ENCODE results near the gene NFATC1. TPM values are rescaled to one million over a fixed set of nuclear protein-coding genes. Genes with fewer than 3 reads are reported as not detected.

Gene NFATC1
- total RNA-seq, 2 donors from 2014 or later: 19.0 to 20.2 TPM

DNA sequence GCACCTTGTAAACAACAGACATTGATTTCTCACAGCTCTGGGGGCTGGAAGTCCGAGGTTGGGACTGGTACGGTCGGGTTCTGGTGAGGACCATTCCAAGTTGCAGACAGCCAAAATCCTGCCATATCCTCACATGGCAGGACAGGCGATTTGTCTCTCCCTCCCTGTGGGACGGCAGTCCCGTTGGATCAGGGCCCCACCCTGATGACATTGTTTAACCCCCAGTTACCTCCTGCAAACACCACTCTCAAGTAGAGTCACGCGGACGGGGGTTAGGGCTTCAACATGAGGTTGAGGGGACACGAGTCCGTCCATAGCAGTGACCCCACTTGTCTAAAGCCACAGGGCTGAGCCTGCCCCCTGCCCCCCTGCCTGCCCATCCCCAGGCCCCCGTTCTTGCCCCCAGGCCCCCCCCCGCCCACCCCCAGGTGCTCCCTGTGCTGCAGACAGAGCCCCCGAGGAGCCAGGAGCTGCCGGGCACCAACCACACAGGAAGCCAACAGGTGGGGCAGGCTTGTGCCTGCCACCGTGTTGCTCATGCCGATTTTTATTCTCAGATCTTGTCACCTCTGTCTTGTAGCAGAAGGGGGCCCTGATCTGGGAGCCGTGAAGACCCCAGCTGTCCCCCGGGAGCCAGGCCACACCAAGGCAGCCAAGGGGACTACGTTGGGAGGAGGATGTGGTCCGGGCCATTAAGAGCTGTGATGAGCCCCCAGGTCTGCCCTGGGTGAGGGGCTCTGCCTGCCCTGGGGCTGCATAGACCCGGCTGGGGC lies 82.2 kb downstream of the NFATC1 start:
- Histone ChIP-seq H3K27ac (no peak overlapping the region), H3K36me3 (peaks cover 18% of the 10 kb centered on the region), H3K4me1 (no peaks in the 10 kb centered on the region), H3K4me3 (no peak overlapping the region), H3K9me3 (no peaks in the 10 kb centered on the region), H3K27me3 (no peaks in the 10 kb centered on the region)
- TF ChIP-seq, protein P1, sequence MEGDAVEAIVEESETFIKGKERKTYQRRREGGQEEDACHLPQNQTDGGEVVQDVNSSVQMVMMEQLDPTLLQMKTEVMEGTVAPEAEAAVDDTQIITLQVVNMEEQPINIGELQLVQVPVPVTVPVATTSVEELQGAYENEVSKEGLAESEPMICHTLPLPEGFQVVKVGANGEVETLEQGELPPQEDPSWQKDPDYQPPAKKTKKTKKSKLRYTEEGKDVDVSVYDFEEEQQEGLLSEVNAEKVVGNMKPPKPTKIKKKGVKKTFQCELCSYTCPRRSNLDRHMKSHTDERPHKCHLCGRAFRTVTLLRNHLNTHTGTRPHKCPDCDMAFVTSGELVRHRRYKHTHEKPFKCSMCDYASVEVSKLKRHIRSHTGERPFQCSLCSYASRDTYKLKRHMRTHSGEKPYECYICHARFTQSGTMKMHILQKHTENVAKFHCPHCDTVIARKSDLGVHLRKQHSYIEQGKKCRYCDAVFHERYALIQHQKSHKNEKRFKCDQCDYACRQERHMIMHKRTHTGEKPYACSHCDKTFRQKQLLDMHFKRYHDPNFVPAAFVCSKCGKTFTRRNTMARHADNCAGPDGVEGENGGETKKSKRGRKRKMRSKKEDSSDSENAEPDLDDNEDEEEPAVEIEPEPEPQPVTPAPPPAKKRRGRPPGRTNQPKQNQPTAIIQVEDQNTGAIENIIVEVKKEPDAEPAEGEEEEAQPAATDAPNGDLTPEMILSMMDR (IDR thresholded peaks at IDR 0.05): no peak
- no peak for DNase-seq (ENCODE audit: low spot score)

DNA sequence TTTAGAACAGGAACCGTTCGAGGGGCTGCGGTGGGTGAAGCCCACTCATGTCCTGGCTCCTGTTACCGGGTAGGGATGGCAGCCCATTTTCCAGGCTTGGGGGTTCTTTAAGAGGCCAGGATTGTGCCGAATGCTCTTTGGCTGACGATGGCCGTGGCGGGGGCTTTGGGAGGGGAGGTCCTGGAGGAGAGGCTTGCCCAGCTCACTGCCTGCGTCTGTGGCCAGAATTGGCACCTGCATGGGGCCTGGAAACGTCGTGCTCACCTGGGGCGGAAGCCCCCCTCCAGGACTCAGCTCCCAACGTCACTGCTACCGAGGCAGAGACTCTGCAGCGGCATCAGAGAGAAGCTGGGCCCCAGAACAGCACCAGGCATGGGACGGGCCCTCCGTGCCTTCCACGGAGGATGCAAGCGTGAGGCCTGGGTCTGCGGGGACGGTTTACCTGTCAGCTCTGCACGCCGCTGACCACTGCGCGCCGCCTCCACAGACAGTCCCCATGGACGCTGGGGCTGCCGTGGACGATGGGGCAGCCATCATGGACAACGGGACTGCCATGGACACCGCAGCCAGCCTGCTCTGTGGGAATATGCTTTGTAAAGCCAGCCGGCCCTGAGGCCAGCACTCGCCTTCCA lies 82.9 kb downstream of the NFATC1 start:
- no peak for DNase-seq (ENCODE audit: low spot score)
- H3K27me3 ChIP-seq: no peaks in the 10 kb centered on the region

DNA sequence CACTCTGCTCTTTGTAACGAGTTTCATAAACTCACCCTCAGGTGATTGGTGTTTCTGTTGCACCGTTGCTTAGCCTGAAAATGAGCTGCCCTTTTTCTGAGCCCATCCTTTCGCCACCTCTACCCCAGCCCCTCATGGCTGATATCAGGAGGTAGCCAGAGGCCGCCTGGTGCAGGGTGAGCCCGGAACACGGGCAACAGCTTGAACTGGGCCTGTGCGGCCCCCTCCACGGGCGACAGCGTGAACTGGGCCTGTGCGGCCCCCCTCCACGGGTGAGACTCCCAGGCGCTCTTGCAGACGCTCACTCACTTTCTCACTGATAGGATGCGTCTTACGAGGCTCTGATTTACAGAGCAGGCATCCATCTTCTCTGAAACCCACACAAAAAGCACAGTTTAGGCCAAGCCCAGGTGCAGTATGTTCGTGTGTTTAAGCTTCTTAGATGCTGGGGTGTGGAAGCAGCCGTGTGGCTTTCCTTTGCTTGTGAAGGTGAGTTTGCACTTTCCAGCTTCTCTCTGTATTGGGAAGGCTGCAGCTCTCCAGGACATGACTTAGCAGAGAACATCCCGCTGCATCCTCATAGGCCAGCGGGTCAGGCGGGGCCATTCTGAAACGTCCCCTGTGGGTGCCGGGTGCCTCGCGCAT lies 83.5 kb downstream of the NFATC1 start:
- TF ChIP-seq, protein P1 (IDR thresholded peaks at IDR 0.05): no peak
- H3K4me1 ChIP-seq: no peaks in the 10 kb centered on the region
- H3K4me3 ChIP-seq: no peak overlapping the region
- no peaks in the 10 kb centered on the region for H3K27me3 ChIP-seq
- H3K27ac ChIP-seq: no peak overlapping the region
- peaks cover 15% of the 10 kb centered on the region for H3K36me3 ChIP-seq
- H3K9me3 ChIP-seq: no peaks in the 10 kb centered on the region
- DNase-seq (ENCODE audit: low spot score): no peak

More for the DNA sequence above, 82.9 kb downstream of the NFATC1 start:
- Histone ChIP-seq H3K9me3 (no peaks in the 10 kb centered on the region), H3K4me3 (no peak overlapping the region), H3K4me1 (no peaks in the 10 kb centered on the region), H3K27ac (no peak overlapping the region), H3K36me3 (peaks cover 15% of the 10 kb centered on the region)
- TF ChIP-seq, protein P1 (IDR thresholded peaks at IDR 0.05): no peak

DNA sequence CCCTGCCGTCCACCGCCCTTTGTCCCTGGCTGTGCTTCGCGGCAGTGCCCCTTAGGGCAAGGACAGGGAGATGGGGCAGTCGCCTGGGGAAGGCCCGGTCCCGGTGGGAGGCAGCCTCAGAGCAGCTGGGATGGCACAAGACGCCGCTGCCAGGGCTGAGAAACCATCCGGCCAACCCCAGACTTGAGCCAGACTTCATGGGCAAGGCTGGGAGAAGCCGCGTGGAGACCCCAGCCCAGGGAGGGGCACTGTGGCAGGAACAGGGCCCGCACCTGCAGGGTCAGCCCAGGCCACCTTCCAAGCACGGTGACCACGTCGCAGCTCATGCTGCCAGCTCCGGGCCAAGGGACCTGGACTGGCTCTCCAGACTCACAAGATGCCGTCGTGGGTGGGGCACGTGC lies 84.0 kb downstream of the NFATC1 start:
- no peak for DNase-seq (ENCODE audit: low spot score)
- peaks cover 15% of the 10 kb centered on the region for H3K36me3 ChIP-seq
- no peak overlapping the region for H3K4me3 ChIP-seq
- H3K27ac ChIP-seq: no peak overlapping the region
- TF ChIP-seq, protein P1 (IDR thresholded peaks at IDR 0.05): no peak
- H3K27me3 ChIP-seq: no peaks in the 10 kb centered on the region
- H3K4me1 ChIP-seq: no peaks in the 10 kb centered on the region
- no peaks in the 10 kb centered on the region for H3K9me3 ChIP-seq

DNA sequence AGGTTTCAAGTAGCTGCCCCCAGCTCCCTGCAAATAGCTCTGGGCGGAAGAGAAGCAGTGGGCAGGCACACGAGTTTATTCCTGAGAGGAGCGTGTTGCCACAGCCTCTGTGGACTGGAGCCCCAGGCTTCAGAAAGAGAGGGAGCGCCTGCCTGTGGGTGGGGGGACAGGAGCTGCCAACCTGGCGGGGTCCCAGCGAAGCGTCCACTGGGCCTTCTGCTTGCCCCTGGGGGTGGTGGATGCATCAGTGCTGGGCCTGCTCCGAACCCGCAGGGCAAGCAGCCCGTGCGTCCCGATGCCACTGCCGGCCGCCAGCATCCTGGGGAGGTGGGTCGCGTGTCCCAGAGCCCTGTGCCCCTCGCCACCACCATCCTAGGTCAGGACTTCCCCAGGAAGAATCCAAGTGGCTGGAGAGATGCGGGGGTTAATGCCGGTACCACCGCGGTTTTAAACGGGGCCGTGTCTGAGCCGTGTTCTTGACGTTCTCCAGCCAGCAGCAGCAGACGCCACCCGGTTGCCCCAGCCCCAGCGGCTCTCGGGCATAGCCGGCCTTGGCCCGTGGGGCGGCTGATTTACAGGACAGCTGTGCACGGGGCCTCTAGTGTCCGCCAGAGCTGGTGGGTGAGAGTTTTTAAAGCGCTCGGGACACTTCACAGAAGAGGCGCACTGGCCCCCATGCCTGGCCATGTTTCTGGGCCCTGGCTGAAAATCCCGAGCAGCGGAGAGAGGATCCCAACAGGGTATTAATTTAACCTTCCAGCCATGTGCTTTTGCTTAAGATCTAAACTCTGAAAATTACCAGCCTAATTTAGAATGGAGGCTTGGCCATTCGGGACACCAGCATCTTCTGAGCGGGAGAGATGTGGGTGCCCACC lies 84.7 kb downstream of the NFATC1 start:
- TF ChIP-seq, protein P1 (IDR thresholded peaks at IDR 0.05): no peak
- peaks cover 0 to 6% of the 10 kb centered on the region in 2 donors for H3K4me1 ChIP-seq
- H3K27me3 ChIP-seq: no peaks in the 10 kb centered on the region
- H3K9me3 ChIP-seq: no peaks in the 10 kb centered on the region
- H3K36me3 ChIP-seq: peaks cover 15% of the 10 kb centered on the region
- no peak overlapping the region for H3K4me3 ChIP-seq
- no peak overlapping the region for H3K27ac ChIP-seq
- no peak for DNase-seq (ENCODE audit: low spot score)
